Measurements from ENCODE around the gene E2F7.

E2F7 gene

GRCh38 chr12:77064896-77065360, 441 bp downstream of the E2F7 start:
- no peak for DNase-seq (ENCODE audit: low read depth)

- DNase-seq (ENCODE audit: low read depth) = no peak
Observed at GRCh38 chr12:77062846-77063461, 2.4 kb downstream of the E2F7 start.

- no peak for DNase-seq (ENCODE audit: low read depth)
Observed at GRCh38 chr12:77062396-77062795, 3.0 kb downstream of the E2F7 start.

DNA sequence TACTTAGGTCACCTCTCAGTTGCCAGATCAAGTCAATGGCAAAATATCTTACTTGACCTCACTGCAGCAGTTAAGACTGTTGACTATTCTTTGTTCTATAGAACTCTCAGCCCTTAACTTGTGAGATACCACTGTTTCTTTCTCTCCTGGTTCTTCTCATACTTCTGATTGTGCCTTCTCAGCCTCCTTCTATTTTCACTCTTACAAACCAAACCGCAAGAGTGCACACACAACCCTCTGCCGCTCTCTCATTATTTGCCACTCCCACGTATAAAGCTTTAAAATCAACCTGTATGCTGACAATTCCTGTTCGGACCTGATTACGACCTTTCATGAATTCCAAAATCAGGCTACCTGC, 4.5 kb downstream of the E2F7 start:
- no peak for DNase-seq (ENCODE audit: low read depth)

GRCh38 chr12:77060136-77060882, 5.1 kb downstream of the E2F7 start:
- DNase-seq (ENCODE audit: low read depth) = no peak

- no peak for DNase-seq (ENCODE audit: low read depth)
Observed at GRCh38 chr12:77058740-77059139, 6.6 kb downstream of the E2F7 start.

GRCh38 chr12:77054851-77055250, 10.5 kb downstream of the E2F7 start:
- DNase-seq (ENCODE audit: low read depth) = no peak

DNA sequence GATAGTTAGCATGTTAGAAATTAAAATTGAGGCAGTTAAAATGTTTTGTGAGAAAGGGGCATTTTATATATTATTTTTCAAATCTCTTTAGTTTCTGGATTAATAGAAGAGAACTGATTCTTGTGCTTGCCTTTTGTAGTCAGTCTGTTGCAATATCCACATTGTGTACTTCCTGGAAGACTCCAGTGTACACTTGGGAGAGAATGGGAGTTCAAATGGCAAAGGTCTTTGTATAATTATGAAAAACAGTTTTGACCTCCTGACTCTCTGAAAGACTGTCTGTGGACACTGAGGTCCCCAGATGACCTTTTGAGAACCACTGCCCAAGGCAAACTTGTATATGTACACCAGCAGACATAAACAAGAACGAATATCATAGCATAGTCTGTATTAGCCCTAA, 12.1 kb downstream of the E2F7 start:
- no peak for DNase-seq (ENCODE audit: low read depth)

DNA sequence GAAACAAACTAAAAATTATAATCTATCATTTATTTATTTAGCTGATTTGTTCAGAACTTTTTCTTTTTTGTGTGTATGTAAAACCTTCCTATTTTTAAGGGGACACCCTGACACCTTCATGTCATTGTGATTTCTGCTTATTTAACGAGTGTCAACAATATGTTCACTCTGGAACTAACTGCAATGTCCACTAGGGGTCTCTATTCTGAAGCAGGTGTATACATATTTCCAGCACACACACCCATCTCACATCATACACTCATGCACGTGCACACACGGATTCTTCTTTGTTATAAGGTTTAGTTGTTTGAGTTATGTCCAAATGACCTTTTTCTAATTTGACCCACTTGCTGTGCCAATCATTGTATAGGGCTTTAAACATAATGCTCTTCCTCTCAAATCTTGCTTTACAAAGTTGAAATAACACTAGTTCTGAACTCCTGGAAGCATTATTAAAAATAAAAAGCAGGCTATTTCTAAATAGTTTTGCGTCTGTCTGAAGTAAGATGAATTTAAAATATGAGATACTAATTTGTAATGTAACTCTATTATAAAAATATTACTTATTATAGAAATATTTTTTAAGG, 15.5 kb downstream of the E2F7 start:
- DNase-seq (ENCODE audit: low read depth) = no peak

DNA sequence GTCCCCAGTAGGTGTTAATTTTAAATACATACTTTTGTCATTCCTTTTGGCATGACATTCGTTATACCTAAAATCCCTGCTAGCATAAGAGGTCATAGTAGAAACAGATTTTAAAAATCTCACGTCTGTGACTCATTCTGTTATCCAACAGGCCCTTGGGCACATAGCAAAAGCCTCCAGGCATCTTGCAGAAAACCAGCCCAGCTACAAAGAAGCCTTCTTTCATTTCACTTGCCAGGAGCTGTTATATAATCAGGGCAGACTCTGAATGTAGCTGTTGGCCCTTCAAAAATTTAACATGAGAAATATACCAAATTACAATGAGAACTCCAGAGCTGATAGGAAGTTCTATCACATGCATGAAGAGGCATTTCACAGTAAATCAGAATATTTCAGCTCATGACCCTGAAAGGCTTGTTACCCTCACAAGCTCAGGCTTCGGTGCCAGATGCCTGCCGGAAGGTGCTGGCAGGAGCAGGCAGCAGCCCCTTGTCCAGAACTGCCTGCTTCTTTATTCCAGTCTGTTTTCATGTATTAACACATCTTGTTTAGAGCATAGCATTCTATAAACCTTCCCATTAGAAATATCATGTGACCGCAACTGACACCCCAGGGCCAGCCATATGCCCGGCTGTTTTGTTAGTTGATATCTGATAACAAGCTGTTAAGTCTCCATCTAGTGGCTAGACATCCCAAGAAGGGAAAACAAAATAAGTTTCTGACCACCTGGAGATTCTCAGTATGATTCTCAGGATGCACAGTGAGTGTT, 17.8 kb downstream of the E2F7 start:
- no peak for DNase-seq (ENCODE audit: low read depth)

DNA sequence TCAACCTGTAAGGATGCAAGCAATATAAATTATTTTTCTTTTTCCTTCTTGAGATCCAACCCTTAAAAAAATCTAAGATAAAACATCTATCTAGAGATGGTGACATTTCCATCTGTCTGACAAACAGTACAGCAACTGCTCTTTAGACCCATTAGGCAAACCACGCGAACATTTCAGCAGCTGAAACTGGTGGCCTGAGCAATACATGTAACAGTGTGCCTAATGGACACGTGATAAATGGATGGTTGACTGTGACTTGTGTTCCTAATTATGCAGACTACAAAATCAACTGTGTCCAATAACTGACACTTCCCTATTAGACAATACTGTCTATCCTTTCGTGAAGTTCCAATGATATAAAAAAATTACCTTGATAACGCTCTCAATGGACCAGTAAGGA, 18.9 kb downstream of the E2F7 start:
- no peak for DNase-seq (ENCODE audit: low read depth)

- no peak for DNase-seq (ENCODE audit: low read depth)
Observed at GRCh38 chr12:77045183-77045582, 20.2 kb downstream of the E2F7 start.

DNA sequence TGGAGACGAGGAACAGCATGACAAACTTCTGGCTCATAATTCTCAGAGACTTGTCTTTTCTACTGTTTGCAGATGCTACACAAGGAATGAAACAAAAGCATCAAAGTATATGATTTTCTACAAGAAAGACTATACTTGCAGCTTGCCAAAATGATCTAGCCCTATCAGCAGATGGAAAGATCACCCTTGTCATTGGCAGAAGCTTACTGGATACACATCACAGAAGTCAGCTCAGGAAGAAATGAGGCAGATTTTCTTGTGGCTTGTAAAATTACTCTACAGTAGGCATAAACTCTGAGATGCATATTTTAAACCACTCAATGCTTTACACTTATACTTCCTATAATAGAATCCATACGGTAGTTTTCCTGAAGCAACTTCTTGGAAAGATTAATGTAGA, 20.6 kb downstream of the E2F7 start:
- no peak for DNase-seq (ENCODE audit: low read depth)

DNA sequence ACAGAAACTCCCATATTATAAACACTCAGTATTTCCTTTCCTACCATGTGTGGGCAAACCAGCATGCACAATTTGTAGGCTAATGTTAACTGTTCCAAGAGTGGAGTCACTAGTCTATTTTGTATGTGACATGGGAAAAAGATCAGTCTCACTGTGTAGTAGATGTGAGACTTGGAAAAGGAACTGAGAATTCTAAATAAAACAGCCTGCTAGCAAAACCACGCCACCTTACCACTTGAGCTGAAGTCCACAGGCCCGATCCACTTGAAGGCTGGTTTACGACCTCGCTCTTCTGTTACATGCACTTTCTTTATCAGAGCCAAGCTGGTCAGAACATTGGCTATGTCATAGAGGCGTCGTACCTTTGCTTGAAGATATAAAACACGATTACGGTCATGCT, 22.5 kb downstream of the E2F7 start:
- DNase-seq (ENCODE audit: low read depth) = no peak

DNA sequence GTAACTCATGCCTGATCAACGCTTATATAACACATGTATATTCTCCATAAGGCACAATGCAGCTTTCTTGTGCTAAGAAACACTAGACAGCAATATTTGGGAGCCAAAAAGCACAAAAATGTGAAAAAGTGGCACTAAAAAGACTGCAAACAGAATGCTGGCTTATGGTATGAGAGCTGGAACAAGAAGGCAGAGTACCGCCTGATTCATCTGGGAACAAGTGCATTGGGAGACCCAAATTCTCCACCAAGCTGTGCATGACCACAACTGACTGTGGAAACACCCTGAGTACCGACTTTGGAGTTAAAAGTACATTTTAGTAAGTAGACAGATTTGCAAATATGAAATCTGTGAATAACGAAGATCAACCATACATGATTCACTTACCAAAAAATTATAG, 25.1 kb downstream of the E2F7 start:
- DNase-seq (ENCODE audit: low read depth) = no peak

DNA sequence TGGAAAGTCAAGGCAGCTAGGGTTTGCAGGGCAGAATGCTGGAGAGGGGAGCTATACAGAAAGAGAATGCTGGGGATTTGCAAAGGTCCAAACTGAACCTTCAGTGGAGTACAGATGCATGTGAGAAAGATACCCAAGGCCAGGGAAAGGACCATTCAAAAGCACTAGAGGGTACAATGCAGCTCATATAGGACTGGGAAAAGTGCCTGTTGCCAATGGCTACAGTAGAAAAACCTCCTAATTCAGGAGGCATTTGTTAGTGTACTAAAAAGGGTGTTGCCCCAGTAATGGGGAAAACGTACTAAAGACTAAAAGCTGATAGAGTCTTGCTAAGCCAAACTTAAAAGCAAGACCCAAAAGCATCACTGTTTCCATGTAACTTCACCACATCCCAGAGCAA, 30.1 kb downstream of the E2F7 start:
- no peak for DNase-seq (ENCODE audit: low read depth)

DNA sequence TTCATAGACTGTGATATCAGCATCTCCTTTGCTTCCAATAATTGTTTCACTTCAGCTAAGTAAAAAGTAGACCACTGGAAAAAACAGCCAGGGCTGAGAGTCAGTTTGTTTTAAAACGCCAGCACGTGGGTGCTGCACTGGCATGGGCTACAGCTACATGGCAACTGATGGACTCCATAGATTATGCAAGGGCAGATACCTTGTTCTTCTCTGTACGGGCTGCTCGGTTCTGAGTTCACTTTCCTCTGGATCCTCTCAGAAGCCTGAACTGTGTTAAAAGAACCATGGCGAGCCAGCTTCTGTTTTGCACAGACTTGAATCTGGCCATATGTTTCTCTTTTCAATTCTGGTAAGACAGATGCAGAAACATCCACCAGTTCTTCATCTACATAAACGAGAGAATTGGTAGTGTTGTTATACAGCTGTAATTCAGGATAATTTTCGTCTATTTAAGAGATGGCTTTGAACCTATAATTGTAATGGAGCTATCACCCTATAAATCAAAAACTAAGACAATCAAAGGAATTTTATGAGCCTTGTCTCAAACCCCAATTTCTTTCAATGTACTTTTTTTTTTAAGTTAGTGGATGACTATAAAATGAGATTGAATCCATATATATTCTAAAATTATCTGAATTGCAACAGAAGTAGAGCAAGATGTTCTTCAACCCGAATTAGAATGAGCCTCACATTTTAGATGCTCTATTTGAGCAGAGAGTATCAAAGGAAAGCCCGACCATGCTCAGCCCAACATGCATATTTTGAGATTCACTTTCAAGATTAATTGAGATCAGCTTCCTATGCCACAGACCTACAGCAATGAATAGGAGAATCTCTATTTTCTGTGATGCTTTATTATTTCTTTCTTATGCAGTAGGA, 31.5 kb downstream of the E2F7 start:
- DNase-seq (ENCODE audit: low read depth) = no peak

- DNase-seq (ENCODE audit: low read depth) = no peak
Observed at GRCh38 chr12:77032406-77032805, 33.0 kb downstream of the E2F7 start.

- no peak for DNase-seq (ENCODE audit: low read depth)
Observed at GRCh38 chr12:77031745-77032144, 33.6 kb downstream of the E2F7 start.

- no peak for DNase-seq (ENCODE audit: low read depth)
Observed at GRCh38 chr12:77025782-77026314, 39.5 kb downstream of the E2F7 start.

GRCh38 chr12:77023501-77023900, 41.9 kb downstream of the E2F7 start:
- no peak for DNase-seq (ENCODE audit: low read depth)

GRCh38 chr12:77019920-77020319, 45.4 kb downstream of the E2F7 start:
- no peak for DNase-seq (ENCODE audit: low read depth)
